GM18511 (cell line): Measurements from ENCODE around the gene RAET1G.
"Not testable (repeated sequence)": the region's sequence is repeated elsewhere in the genome, so short reads cannot be mapped to it uniquely, and the experiment has no call there.

Experiments
- ATAC-seq: cut with Tn5 transposase; IDR thresholded peaks from one replicate; pipeline ENCODE4 v1.9.1; 2021; ENCODE audit warnings: mild to moderate bottlenecking, moderate library complexity; ENCODE audit not compliant: unreplicated experiment

Gene RAET1G

DNA sequence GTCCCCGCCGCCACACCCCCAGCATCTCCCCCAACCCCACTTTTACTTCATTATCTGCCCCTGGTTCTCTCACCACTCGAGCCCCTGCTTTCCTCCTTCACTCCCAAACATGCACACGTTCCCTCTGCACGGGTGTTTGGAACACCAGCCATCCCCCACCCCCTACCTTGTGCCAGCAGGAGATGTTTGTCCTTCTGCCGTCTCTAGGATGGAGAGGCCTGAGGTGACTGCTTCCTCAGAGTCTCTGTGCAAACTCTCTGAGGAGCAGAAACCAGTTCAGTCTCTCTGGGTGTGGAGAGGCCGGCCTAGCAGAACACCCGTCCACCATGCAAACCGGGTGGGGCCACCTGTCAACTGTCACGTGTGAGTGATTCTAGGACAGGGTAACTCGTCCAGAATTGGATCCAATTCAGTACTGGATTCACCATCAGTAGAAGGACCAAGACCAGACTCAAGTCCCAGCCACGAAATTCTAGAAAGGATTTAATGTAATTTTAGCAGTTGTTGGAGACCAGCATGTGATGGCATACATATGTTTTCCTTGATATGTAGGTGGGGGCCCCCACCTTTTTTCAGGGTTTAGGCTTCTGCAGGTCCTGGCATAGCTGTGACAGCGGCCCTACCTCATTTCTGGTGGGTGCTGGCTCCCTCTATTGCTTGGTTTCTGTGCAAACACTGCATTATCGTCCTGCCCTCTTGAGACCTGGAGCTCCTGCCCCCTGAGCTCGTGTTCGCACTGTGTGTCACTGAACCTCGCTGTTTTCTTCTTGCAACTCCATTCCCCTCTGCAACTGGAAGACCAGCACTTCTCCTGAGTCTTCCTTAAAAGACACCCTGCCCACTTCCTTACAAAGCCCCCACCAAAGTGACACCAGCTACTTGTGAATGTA, 24.8 kb downstream of the RAET1G start, which contains the start of gene RAET1E:
Gene RAET1E, minus strand, starts transcription at position 259 of the 890 bp plus-strand sequence. CDS start 7,212 bp downstream, outside the sequence.
- no peak for ATAC-seq

- ATAC-seq = no peak
Observed at GRCh38 chr6:149897015-149897697, 25.8 kb downstream of the RAET1G start.

DNA sequence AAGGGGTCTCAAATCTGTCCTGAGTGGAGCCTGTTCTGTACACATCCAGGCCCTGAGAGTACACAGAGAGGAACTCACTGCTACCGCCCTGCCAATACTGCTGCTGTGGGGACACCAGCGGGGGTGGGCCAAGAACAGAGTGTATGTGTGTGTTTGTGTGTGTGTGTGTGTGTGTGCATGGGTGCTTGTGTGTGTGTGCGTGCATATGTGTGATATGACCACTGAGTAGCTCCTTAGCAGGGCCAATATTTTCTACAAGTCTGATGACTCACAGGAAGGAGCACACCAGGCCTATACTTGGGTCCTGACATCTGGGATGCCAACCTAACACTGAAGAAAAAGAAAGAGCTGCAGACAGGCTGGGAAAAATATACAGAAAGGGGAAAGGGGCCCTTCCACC, 26.4 kb downstream of the RAET1G start:
- no peak for ATAC-seq

GRCh38 chr6:149895833-149896271, 27.1 kb downstream of the RAET1G start:
- no peak for ATAC-seq

DNA sequence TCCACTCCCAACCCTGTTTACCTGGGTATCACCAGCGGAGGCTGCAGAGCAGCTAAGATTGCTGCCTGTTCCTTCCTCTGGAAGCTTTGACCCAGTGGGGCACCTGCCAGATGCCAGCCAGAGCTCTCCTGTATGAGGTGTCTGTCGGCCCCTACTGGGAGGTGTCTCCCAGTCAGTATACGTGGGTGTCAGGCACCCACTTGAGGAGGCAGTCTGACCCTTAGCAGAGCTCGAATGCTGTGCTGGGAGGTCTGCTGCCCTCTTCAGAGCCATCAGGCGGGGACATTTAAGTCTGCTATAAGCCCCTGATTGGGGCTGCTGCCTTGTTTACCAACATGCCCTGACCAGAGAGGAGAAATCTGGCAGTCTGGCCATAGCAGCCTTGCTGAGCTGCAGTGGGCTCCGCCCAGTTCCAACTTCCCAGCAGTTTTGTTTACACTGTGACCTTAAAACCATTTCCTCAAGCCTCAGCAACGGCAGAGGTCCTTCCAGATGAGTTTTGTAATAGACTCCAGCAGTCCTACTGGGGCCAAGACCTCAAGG, 27.8 kb downstream of the RAET1G start:
- ATAC-seq = no peak

DNA sequence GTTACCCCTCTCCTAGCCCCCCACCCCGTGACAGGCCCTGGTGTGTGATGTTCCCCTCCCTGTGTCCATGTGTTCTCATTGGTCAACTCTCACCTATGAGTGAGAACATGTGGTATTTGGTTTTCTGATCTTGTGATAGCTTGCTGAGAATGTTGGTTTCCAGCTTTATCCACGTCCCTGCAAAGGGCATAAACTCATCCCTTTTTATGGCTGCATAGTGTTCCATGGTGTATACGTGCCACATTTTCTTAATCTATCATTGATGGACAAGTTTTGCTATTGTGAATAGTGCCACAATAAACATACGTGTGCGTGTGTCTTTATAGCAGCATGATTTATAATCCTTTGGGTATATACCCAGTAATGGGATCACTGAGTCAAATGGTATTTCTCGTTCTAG, 31.1 kb downstream of the RAET1G start:
- not testable (repeated sequence) for ATAC-seq

DNA sequence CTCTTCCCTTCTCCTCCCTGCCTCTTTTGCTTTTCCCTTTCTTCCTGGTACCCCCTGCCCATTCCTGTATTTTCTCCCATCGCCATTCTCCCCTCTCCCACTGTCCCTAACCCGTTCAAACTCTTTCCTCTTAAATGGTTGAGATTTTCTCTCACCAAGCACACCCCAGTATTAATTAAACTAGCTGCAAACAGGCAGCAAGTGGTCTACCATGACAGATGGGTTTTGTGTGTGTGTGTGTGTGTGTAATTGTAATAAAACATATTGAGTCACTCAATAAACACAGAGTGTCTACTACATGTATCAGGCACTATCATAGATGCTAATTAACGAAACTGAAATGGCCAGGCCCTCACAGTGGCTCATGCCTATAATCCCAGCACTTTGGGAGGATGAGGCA, 31.7 kb downstream of the RAET1G start:
- ATAC-seq = no peak

DNA sequence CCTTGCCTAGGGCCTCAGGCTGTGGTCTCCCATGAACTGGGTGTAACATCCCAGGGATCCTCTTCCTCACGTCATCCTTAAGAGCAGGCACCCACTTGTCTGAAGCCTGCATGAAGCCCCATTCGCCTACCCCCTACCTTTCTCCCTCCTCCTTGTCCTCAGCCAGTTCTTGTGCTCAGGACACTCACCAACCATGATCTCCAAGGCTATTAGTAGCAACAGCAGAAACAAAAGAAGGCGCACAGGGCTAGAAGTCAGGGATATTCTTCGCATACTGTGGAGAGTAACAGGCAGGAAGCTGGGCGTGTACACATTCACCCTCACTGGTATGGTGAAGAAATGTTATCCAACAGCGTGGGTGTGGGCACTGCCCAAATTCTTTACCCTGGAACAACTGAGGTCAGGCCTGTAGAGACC, 32.3 kb downstream of the RAET1G start:
- no peak for ATAC-seq

DNA sequence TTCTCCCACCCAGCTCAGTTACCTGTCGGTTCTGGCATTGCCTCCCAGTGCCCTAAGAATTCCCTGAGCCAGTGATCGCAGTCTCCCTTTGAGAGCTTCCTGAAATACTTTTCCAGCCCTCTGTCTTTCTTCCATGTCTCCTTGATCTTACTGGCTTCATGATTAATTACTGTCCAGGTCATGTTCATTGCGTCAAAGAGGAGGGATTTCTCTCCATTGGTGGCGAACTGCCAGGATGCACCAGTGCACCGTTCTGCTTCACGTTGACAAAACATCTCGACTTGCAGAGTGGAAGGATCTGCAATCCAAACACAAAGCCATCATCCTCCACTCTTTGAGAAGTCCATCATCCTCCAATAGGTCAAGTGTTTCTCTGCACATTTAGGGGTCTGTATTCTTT, 33.6 kb downstream of the RAET1G start:
- no peak for ATAC-seq

- no peak for ATAC-seq
Observed at GRCh38 chr6:149888659-149889058, 34.3 kb downstream of the RAET1G start.

GRCh38 chr6:149888093-149888492, 34.8 kb downstream of the RAET1G start:
- no peak for ATAC-seq

DNA sequence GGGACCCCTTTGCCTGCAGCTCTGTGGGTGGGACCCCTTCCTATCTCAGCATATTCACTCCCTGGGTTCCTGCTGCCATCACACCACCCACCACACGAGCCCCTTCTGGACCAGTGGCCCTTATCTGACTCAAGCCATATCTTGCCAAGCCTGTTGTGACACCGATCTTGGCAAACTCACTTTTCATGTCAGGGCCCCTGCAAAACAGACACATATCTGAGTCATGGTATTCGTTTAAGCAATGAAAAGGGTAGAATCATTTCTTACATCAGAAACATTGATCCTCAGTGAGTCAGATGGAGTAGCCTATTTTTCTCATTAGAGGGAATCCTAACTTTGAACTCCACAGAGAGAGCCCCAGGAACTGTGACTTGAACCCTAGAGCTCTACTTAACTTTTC, 35.6 kb downstream of the RAET1G start:
- ATAC-seq = no peak

GRCh38 chr6:149885888-149886287, 37.0 kb downstream of the RAET1G start:
- ATAC-seq = no peak

DNA sequence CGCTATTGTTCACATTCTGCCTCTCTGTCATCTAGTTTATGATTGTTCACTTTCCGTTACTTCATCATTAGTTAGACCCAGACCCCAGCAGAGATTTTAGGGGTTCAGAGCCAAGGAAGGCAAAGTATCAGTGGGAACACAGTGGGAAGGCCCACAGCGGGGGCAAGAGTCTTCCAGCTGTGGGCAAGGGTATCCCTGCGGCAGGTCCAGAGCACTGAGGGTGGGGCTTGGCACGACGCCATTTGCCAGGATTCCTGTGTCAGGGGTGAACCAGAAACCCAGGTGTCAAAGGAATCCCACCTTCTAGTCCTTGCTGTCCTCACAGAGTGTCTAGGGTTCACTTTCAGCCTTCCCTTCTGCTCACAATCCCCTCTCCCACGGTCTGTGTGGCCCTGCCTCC, 38.3 kb downstream of the RAET1G start:
- no peak for ATAC-seq

DNA sequence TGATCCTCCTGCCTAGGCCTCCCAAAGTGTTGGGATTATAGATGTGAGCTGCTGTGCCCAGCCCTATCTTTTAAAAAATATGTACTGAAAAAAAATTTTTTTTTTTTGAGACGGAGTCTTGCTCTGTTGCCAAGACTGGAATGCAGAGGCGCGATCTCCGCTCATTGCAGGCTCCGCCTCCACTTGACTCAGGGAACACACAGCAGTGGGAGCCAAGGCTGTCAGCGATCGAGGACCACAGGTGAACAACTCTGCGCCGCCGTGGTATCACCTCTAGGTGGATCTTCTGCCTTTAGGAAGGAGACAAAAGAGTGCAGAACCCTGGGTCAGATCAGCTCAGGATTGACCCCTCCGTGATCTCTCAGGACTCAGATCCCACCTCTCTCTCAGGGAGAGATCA, 38.7 kb downstream of the RAET1G start:
- ATAC-seq = no peak

GRCh38 chr6:149881860-149882259, 41.1 kb downstream of the RAET1G start:
- no peak for ATAC-seq

GRCh38 chr6:149881066-149881766, 41.7 kb downstream of the RAET1G start:
- no peak for ATAC-seq

- ATAC-seq = no peak
Observed at GRCh38 chr6:149877659-149878058, 45.3 kb downstream of the RAET1G start.

GRCh38 chr6:149876241-149876933, 46.5 kb downstream of the RAET1G start:
- no peak for ATAC-seq

DNA sequence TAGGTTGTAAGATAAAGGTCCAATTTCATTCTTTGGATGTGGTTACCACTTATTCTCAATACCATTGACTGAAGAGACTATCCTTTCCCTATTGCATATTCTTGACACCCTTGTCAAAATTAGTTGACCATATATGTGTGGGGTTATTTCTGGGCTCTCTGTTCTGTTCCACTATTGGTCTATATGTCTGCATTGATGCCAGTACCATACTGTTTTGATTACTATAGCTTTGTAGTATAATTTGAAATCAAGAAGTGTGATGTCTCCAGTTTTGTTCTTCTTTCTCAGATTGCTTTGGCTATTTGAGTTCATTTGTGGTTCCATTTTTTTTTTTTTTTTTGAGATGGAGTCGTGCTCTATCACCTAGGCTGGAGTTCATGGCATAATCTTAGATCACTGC, 50.7 kb downstream of the RAET1G start:
- ATAC-seq = no peak

DNA sequence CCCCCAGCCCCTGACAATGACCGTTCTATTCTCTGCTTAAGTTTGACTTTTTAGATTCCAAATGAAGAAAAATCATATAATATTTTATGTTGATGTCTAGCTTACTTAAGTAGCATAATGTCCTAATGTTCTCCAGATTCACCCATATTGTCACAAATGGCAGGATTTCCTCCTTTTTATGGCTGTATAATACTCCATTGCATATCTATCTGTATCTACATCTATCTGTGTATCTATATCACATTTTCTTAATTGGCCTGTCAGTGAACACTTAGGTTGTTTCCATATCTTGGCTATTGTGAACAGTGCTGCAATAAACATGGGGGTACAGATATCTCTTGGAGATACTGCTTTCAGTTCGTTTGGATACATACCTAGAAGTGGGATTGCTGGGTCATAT, 51.7 kb downstream of the RAET1G start:
- ATAC-seq = no peak
